HG02610 (cell line): ENCODE measurements around the gene DIO3.

Source experiments
- ATAC-seq: cut with Tn5 transposase; IDR thresholded peaks from one replicate; pipeline ENCODE4 v1.9.1; 2021; ENCODE audit warnings: mild to moderate bottlenecking, moderate library complexity; ENCODE audit not compliant: unreplicated experiment

DIO3 gene

DNA sequence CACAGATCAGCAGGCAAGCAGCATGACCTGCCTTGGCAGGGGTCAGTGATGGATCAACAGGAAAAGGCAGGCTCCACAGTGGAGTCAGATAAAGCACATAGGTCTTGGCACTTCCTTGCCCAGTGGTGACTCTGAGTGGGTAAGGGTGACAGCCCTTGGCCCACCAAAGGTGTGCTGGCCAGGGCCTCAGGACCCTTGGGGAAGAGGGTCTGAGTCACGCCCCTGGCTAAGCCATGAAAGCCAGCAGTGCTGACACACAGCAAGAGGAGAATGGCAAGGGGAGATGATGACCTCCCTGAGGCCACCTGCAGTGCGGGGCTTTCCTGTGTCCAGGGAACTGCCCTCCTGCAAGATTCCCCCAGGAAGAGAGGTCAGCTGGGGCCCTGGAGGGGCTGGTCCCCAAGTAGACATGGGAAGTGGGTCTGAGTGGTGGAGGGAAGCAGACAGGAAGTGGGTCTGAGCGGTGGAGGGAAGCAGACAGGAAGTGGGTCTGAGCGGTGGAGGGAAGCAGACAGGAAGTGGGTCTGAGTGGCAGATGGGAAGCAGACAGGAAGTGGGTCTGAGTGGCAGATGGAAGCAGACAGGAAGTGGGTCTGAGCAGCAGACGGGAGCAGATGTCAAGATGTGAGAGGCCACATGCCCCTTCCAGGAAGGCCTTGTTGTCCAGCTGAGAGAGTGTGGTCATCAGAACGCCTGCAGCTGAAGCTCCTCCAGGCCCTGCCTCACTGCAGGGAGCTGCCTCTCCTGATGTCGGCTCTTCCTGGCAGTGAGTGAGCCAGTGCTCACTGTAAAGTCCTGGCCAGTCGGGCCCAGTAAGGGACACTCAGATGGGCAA lies 34.8 kb downstream of the DIO3 start:
- no peak for ATAC-seq

DNA sequence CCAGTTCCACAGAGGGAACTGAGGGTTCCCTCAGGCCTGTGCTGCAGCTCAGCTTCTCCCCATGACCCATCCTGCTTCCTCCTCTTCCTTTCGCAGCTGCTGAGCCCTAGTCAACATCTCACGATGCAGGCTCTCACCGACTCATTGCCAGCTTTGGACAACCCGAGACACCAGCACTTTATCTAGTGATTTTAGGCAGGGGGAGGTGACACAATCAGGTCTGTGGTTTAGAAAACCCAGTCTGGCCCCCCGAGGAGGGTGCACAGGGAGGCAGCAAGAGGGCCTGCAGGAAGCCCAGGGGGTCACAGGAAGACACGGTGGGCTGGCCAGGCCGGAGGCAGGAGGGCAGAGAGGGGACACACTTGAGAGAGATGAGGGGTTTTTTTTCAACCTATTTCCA lies 35.4 kb downstream of the DIO3 start:
- ATAC-seq: no peak

DNA sequence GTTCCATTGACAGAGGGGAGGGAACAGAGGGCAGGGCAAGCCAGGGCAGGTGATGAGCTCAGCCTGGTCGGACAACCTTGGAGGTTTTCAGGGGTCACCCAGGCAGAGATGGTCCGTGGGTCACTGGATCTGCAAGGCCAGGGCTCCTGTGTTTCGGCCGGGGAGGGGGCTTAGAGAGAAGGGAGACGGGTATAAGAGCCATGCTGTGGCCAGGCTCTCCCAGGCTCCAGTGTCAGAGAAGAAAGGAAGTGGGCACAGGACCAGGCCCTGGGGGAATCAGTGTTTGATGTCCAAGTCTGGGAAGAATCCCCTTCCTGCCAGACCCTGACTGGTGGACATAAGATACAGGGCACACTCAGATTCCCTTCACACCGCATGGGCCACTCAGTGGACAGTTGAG lies 36.9 kb downstream of the DIO3 start:
- ATAC-seq: no peak

DNA sequence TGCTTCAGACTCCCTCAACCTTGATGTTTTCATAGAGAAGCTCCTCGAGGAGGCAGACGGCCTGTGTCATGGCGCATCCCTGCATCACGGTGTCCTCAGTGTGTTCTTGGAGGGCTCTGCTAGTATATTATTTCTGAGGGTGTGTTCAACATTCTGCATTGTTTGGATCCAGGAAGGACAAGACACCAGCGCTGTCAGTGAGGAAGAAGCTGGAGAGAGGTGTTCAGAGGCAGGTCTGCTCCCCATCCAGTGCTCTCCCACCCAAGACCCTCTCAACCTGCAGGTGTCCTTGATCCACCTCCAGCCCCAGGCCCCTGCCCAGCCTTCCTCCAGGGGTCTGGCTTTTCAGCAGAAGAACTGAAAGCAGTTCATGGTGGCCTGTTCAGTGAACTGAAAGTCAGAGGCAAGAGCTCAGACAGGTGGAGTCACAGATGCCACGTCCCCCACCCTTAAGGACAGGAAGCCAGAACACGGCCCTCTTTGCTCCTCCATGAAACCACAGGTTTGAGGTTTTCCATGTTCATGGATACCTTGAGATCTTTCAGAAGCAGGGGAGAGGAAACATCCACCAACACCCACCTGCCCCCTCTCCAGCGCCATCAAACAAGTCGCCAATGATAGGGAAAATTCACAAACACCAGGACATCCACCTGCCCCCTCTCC lies 37.4 kb downstream of the DIO3 start:
- ATAC-seq: no peak

DNA sequence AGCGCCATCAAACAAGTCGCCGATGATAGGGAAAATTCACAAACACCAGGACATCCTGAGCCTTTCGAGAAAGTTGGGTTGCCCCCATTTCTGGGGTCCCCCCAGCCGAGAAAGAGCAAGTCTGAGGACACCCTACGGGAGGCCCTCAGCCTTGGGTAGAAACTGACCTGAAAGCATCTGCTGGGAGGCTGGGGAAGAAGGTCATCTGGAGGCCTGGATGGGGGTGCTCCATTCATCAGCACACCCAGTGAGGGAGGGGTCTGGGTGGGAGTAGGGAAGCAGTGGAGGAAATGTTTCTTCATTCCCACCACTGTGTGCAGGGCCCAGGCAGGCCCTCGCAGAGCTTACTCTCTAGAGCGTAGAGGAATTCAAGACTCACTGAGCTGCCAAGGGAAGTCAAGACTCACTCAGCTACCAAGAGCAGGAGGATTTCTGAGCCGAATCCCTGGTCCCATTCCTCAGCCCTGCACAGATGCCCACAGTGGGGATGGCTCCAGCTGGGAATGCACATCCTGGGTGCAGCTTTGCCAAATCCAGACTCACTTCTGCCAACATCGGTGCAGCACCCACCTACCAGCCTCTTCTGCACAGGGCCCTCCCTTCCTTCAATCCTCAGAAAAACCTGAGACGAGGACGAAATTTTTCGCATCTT lies 38.1 kb downstream of the DIO3 start:
- ATAC-seq: no peak

DNA sequence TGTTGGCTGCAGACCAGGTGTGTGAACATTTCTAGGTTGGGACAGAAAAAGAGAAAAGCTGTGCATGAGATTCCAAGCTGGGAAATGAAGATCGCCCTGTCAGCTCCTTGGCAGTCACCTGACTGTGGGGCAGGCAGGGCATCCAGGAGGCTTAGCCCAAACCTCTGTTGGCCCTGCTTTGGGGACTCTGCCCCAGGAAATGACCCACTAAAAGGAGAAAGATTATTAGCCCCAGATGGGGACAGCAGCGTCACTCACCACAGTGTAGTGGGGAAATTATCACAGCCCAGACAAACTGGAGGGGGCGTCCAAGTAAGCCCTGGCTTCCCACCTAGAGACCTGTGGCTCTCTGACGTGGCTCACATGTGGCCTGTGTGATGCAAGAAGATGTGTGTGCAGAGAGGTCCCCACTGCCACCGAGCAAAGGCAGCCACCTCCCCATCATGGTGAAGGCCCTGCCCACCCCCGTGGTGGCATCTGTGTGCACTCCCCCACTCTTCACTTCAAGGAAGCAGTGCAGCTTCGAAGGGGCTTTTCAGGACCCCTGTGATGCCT lies 39.1 kb downstream of the DIO3 start:
- ATAC-seq: no peak

DNA sequence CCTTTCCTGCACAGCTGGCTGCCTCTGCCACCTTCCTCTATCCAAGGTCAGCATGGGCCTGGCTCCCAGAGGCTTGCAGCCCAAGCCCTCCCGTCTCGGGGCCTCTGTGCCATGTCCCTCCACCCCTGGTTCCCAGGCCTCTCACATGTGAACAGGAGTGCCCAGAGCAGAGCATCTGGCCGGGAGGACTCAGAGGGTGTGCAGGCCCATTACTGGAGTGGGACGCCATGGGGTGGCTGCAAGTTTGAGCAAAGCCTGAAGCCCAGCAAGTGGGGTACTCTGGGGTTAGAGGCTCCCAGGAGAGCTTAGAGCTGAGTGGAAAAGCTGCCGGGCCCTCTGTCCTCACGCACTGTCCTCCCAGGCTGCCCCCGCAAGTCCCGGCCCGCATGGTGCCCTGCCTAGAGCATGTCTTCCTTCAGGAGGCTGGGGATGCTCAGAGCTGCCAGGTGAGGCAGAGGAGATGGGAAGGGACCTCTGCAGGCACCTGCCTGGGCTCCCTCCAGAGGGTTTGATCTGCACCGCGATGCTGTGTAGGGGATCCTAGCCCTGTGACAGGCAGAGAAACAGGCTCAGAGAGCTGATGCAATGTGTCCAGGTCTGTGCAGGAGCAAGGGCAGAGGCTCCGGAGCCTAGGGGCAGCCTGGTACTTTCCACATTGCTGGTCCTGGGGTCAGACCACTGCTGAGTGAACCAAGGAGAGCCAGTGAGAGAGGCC lies 39.8 kb downstream of the DIO3 start:
- ATAC-seq: no peak

DNA sequence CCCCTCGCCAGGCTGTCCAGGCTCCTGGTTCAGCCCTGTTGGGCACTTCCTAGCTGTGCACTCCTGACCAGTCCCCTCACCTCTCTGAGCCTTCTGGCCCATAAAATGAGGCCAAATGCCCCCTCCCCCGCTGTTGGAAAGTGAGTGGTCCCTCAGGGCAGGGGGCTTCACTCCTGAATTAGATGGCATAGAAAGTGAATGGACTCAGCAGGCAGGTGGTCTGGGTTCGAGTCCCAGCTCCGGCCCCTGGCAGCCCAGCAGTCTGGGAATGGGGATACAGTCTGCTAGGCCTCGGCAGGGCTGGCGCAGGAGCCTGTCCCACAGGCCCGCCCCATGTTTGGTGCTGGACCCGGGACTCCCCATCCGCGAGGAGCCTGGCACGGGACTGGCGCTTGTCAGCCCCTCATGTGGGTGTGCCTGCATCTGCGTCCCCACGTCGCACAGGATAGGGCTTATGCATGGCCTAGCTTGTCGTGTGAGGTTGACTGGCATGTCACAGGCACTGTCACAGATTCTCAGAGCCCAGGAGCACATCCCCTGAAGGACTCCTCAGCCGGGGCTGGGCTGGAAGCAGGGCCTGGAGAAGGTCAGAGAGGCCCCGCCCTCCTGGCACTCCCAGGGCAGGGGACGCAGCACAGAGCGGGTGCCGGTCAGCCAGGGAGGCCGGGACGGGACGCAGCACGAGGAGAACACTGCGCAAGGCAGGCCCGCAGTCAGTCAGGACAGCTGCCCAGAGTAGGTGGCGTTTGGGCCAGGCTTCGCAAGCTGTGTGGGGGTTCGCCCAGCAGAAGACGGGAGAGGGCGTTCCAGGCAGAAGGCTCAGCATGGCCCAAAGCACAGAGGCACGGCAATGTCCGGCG lies 40.5 kb downstream of the DIO3 start:
- ATAC-seq: no peak

DNA sequence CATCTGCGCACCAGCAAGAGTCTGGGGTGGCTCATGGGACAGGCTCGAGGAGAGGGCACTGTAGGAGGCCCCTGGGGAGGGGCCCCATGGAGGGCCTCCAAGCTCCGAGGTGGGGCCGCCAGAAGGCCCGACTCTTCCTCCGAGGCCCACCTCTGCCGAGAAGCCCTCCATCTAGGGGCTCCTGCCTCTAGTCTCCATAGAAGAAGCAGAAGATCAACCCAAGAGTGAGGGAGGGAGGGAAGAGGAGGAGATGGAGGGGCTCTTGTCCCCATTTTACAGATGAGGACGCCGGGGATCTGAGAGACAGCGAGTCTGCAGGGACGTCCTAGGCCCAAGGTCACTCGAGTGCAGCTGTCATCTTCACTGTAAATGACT lies 41.2 kb downstream of the DIO3 start:
- ATAC-seq: no peak

DNA sequence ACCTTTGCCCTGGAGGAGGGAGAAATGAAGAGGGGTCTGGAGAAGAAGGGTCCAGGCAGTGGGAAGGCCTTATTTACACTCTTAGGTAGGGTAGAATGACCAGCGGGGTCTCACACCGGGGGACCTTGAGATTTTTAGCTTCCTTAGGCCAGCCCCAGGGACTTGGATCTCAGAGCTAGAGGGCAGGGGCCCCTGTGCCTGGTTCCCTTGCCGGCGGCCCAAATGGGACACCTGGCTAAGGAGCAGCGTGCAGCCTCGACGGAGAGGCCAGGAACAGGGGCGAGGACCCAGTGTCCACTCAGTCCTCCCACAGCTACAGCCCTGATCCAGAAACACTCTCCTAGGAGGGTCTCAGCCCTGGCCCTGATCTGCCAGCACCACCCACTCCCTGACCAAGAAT lies 41.8 kb downstream of the DIO3 start:
- ATAC-seq: no peak

DNA sequence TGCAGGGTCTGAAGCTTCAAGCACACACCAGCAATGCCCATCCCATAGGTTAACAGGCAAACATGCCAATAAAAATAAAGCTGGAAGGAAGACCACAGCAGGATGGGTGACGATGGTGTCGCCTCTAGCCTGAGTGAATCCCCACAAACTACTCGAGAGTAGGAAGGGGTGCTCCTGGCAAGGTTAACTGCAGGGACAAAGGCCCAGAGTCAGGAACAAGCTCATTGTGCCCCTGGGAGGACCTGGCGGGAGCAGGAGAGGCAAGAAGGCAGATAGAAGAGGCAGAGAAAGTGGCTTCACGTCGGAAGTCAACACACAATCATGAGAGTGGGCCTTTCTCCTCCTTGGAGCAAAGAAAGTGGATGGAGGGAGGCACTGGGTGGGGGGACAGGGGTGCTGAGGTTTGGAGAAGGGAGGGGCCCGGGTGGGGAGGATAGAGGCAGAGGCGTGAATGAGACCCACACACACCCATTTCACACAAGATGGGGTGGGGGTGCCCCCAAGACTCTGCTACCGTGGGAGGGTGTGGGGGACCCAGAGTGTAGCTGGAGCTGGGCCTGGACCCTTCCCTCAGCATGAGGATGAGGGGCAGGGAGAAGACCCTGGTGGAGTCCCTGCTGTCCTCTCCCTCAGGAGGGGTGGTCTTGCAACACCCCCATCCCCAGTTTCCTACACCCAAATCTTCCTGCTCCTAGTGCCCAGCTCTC lies 43.1 kb downstream of the DIO3 start:
- no peak for ATAC-seq

DNA sequence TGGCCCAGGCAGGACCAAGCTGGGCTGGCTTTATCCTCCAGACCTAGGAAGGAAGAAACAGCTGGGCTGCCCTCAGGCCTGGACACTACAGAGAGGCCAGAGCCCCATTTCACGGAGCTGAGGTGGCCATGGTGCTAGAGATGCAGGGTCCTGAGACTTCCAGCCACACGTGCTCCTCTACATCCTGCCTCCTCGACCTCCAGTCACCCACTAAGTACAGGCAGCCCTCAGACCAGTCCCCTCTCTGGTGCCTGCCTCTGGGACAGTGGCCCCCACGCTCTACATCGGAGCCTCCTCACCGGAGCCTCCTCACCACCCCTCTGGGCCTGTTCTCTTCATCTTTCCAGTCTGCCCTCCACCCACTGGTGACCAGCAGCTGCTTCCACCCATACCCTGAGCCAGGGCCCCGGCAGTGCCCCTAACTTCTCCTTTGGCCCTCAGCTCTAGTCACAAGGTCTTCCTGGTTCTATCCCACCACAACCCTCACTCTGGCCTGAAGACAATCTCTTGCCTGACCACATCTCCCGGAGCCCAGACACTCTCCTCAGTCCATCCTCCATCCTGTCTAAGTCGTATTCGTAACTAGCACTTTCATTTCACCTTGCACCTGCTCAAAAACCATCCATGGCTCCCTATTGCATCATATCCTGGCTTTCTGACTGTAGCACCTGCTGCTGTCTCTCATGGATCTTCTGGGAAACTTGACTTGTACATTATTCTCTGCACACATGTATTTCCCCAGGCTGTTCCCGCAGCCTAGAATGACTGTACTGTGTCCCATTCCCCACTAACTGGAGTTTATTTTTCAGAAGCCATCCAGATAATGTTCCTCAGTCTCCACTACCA lies 43.9 kb downstream of the DIO3 start:
- no peak for ATAC-seq

DNA sequence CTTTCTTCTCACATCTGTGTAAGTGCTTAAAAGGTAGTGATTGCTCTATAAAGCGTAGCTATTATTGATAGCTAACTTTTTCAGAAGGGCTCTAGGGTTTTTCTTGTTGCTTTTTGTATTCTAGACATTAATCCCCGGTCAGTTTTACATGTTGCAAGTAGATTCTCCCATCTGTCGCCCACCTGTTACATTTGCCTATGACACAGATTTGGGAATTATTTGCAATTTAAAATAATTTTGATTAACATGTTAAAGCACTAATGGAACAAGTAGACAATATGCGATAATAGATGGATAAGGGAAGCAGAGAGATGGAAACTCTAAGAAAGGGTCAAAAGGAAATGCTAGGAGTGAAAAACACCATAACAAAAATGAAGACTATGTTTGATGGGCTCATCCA lies 44.5 kb downstream of the DIO3 start:
- no peak for ATAC-seq
